GM12874 (cell line): Measurements from ENCODE around the gene SRD5A1.

Experiments used
- TF ChIP-seq, protein P1 (sequence below): IDR thresholded peaks from 2 replicates; pipeline ENCODE4 v1.5.1; 2011; ENCODE audit warnings: low read depth, mild to moderate bottlenecking, control low read depth, low read length, moderate library complexity; ENCODE audit not compliant: insufficient read depth

The SRD5A1 gene

DNA sequence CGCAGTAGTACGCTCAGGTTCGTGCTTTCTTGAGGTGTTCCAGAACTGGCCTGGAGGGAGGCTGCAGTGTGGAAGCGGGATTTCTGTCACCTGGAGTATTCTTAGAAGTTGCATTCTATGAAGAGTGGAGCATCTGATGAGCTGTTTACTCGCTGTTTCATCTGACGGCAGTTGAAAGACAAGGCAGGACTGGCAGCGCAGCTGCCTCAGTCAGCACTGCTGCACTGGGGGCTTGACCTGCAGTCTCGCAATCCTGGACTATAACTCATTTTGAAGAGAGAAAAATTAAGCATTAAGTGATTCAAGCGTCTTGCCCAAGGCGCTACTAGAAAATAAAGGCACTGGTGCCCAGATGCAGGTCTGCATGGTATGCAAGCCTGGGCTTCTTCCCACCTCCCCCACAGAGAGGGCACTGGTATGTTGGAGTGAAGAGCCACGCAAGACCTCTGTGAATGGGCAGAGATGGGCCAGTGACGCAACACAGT, 90.6 kb downstream of the SRD5A1 start:
- TF ChIP-seq, protein P1, sequence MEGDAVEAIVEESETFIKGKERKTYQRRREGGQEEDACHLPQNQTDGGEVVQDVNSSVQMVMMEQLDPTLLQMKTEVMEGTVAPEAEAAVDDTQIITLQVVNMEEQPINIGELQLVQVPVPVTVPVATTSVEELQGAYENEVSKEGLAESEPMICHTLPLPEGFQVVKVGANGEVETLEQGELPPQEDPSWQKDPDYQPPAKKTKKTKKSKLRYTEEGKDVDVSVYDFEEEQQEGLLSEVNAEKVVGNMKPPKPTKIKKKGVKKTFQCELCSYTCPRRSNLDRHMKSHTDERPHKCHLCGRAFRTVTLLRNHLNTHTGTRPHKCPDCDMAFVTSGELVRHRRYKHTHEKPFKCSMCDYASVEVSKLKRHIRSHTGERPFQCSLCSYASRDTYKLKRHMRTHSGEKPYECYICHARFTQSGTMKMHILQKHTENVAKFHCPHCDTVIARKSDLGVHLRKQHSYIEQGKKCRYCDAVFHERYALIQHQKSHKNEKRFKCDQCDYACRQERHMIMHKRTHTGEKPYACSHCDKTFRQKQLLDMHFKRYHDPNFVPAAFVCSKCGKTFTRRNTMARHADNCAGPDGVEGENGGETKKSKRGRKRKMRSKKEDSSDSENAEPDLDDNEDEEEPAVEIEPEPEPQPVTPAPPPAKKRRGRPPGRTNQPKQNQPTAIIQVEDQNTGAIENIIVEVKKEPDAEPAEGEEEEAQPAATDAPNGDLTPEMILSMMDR, result no peak
